DMS114 treated with DMSO at 0.1 percent for 48 hours (cell line): ENCODE measurements around the gene GASK1A.
A peak's percentile ranks its signal among the peaks of the same experiment; 100 is the strongest.
"Not testable (repeated sequence)": the region's sequence is repeated elsewhere in the genome, so short reads cannot be mapped to it uniquely, and the experiment has no call there.

Source experiments
- DNase-seq: peaks from one replicate; lab custom pipeline; 2025; ENCODE audit not compliant: unreplicated experiment; lab: John Stamatoyannopoulos, UW

The GASK1A gene

GRCh38 chr3:42979044-42979972 lies at the start of gene GASK1A:
Gene GASK1A (plus strand): TSS chr3:42979311. CDS start chr3:42979643, 332 bp downstream.
- peak; percentile 4 for DNase-seq

- DNase-seq, result no peak
Observed at GRCh38 chr3:42934111-42934510, 45.0 kb upstream of the GASK1A start.

- no peak for DNase-seq
Observed at GRCh38 chr3:42934910-42935309, 44.2 kb upstream of the GASK1A start.

GRCh38 chr3:42935472-42935871 lies 43.6 kb upstream of the GASK1A start:
- no peak for DNase-seq

- DNase-seq, result no peak
Observed at GRCh38 chr3:42936157-42936981, 42.7 kb upstream of the GASK1A start.

- DNase-seq, result no peak
Observed at GRCh38 chr3:42937334-42937733, 41.8 kb upstream of the GASK1A start.

GRCh38 chr3:42942693-42943092 lies 36.4 kb upstream of the GASK1A start:
- DNase-seq, result no peak

GRCh38 chr3:42946050-42946449 lies 33.1 kb upstream of the GASK1A start:
- no peak for DNase-seq

- DNase-seq, result no peak
Observed at GRCh38 chr3:42957573-42957972, 21.5 kb upstream of the GASK1A start.

- no peak for DNase-seq
Observed at GRCh38 chr3:42960282-42960681, 18.8 kb upstream of the GASK1A start.

- no peak for DNase-seq
Observed at GRCh38 chr3:42960786-42961185, 18.3 kb upstream of the GASK1A start.

- peak; percentile 38 for DNase-seq
Observed at GRCh38 chr3:42961633-42962032, 17.5 kb upstream of the GASK1A start.

- DNase-seq, result no peak
Observed at GRCh38 chr3:42963269-42963668, 15.8 kb upstream of the GASK1A start.

- no peak for DNase-seq
Observed at GRCh38 chr3:42964266-42964665, 14.8 kb upstream of the GASK1A start.

- DNase-seq, result no peak
Observed at GRCh38 chr3:42970557-42970956, 8.6 kb upstream of the GASK1A start.

- DNase-seq, result no peak
Observed at GRCh38 chr3:42970976-42971772, 7.9 kb upstream of the GASK1A start.

GRCh38 chr3:42974906-42975305 lies 4.2 kb upstream of the GASK1A start:
- DNase-seq, result not testable (repeated sequence)

- no peak for DNase-seq
Observed at GRCh38 chr3:42975456-42975855, 3.7 kb upstream of the GASK1A start.

- DNase-seq, result no peak
Observed at GRCh38 chr3:42975955-42976354, 3.2 kb upstream of the GASK1A start.

- no peak for DNase-seq
Observed at GRCh38 chr3:42980209-42980608, 1.1 kb downstream of the GASK1A start.

GRCh38 chr3:42980909-42981308 lies 1.8 kb downstream of the GASK1A start:
- no peak for DNase-seq
